SJSA1 (cell line): ENCODE results near the gene ING3. TPM values are rescaled to one million over a fixed set of nuclear protein-coding genes. Genes with fewer than 3 reads are reported as not detected.

Experiments used
- DNase-seq, 2 experiments: peaks; one replicate each; pipeline ENCODE4 v3.0.0-alpha.2; 2015 to 2020; ENCODE audit warnings: low spot score in 2 of 2, low read depth in 1 of 2
- H3K27ac ChIP-seq: fragments of 250-450 bp; sonication (Bioruptor Pico); 2 replicates; pipeline ENCODE4 v1.5.1; 2020; ENCODE audit warnings: mild to moderate bottlenecking, moderate library complexity
- H3K27me3 ChIP-seq: fragments of 250-450 bp; sonication (Bioruptor Pico); replicated peaks from 2 replicates; pipeline ENCODE4 v1.5.1; 2020; ENCODE audit warnings: mild to moderate bottlenecking, moderate library complexity
- H3K36me3 ChIP-seq: fragments of 250-450 bp; sonication (Bioruptor Pico); 2 replicates; pipeline ENCODE4 v1.5.1; 2020; ENCODE audit warnings: mild to moderate bottlenecking
- H3K4me1 ChIP-seq: fragments of 250-450 bp; sonication (Bioruptor Pico); replicated peaks from 2 replicates; pipeline ENCODE4 v1.6.1; 2021; ENCODE audit warnings: mild to moderate bottlenecking
- H3K4me3 ChIP-seq: fragments of 250-450 bp; sonication (Bioruptor Pico); 2 replicates; pipeline ENCODE4 v1.5.1; 2020; ENCODE audit warnings: mild to moderate bottlenecking
- H3K9me3 ChIP-seq: fragments of 250-450 bp; sonication (Bioruptor Pico); replicated peaks from 2 replicates; pipeline ENCODE4 v1.5.1; 2020; ENCODE audit warnings: mild to moderate bottlenecking
- total RNA-seq: library from RNA; depleted of rRNA; stranded (reverse); fragments of >200 nt; shearing (Covaris generic); gene quantifications from 2 replicates; pipeline ENCODE4 v1.2.3, GENCODE V29; 2014; rRNA removed

Gene ING3
- total RNA-seq = 18.3 and 31.2 TPM in 2 replicates

DNA sequence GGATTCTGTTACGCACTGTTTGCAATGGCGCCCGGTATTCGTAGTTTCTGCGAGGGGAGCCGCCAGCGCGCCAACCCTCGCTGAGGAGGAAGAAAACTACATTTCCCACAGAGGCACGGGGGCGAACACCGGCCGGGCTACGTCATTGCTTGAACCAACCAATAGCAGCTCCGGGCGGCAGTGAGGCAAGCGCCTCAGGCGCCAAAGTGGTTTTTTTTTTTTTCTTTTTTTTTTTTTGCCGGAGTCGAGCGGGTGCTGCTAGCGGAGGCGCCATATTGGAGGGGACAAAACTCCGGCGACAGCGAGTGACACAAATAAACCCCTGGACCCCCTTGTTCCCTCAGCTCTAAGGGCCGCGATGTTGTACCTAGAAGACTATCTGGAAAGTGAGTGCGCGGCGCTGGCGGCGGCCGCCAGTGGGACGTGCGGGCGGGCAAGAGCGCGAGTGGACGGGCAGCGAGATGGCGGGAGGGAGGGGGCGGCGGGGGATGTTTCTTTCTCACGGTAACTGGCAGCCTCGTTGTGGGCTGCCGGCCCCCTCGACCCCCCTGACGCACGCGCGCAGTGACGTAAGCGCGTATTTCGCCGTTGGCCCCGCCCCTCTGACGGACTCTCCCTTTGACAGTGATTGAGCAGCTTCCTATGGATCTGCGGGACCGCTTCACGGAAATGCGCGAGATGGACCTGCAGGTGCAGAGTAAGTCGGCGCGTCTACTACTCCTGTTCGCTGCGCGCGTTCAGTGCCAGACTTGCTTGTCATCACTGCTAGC, at the start of gene ING3:
Gene ING3 (plus strand): TSS at position 239 of the 770 bp plus-strand sequence. CDS start 120 bp downstream, at position 359.
- H3K4me3 ChIP-seq = peak within 1 kb of the TSS; percentile 52
- peaks cover 7% of the 10 kb centered on the region for H3K4me1 ChIP-seq
- peak within 1 kb of the TSS; percentile 98 for H3K27ac ChIP-seq
- H3K27me3 ChIP-seq = peaks cover 4% of the 10 kb centered on the region; the same call in 1 of the 2 replicates
- H3K9me3 ChIP-seq = no peaks in the 10 kb centered on the region
- peak; percentile 97 to 99 for DNase-seq
- H3K36me3 ChIP-seq = peaks cover 23% of the 10 kb centered on the region

DNA sequence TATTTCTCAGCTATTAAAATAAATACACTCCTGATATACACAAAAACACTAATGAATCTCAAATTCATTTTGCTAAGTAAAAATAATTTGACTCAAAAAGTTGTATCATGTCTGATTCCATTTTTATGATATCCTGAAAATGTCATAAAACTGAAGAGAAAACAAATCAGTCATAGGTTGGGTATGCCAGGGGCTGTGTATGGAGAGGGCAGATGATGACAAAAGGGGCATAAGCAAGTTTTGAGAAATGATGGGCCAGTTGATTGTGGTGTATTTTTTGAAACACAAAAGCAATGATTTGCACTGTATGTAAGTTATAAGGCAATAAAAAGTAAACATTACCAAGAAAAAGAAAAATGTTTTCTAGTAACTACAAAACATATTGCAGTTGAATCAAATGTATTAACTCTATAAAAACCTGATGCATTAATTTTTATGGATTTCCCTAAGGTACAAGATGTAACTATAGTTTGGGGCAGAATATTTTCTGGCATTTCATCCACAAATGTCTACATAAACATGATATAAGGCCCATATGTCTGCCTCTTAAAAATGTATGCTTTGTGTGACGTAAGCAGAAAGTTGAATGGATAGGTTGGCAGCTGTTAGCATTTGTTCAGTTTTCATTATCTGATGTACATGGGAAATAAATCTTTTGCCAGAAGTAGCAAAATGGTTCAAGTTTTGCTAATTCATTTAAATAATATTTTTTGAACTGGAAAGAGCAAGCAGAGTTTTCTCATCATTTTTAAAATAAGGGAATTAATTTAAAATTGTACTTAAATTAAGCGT, 35.1 kb upstream of the ING3 start:
- Histone ChIP-seq H3K27ac (no peak overlapping the region), H3K4me3 (no peak overlapping the region), H3K36me3 (no peaks in the 10 kb centered on the region), H3K9me3 (no peaks in the 10 kb centered on the region), H3K27me3 (peaks cover 3% of the 10 kb centered on the region), H3K4me1 (no peaks in the 10 kb centered on the region)
- DNase-seq = no peak

- no peaks in the 10 kb centered on the region for H3K9me3 ChIP-seq
- DNase-seq = no peak
- peaks cover 3% of the 10 kb centered on the region; the same call in 1 of the 2 replicates for H3K27me3 ChIP-seq
These were observed 34.5 kb upstream of the ING3 start for GRCh38 chr7:120916121-120916520.

DNA sequence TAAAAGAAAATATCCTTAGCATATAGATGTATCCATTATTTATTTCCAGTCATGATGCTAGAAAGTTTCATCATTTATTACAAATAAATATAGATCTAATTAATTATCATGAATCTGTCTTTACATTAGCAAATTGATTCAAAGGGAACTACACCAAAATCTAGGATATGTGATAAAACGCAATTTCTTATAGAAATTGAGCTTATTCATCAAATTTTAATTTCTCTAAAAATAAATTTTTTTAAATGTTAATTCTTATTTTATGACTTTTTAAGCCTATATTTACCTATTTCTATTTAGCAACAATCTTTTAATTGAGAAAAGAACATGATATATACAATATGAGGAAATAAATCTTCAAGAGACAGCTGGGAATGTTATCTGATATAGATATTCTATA, 34.0 kb upstream of the ING3 start:
- no peak for DNase-seq
- peaks cover 3% of the 10 kb centered on the region for H3K27me3 ChIP-seq
- no peak overlapping the region for H3K27ac ChIP-seq
- no peaks in the 10 kb centered on the region for H3K9me3 ChIP-seq
- no peaks in the 10 kb centered on the region for H3K4me1 ChIP-seq
- H3K36me3 ChIP-seq = no peaks in the 10 kb centered on the region
- no peak overlapping the region for H3K4me3 ChIP-seq

More at GRCh38 chr7:120916121-120916520, 34.5 kb upstream of the ING3 start:
- H3K4me1 ChIP-seq = no peaks in the 10 kb centered on the region
- no peak overlapping the region for H3K4me3 ChIP-seq
- no peaks in the 10 kb centered on the region for H3K36me3 ChIP-seq
- H3K27ac ChIP-seq = no peak overlapping the region

DNA sequence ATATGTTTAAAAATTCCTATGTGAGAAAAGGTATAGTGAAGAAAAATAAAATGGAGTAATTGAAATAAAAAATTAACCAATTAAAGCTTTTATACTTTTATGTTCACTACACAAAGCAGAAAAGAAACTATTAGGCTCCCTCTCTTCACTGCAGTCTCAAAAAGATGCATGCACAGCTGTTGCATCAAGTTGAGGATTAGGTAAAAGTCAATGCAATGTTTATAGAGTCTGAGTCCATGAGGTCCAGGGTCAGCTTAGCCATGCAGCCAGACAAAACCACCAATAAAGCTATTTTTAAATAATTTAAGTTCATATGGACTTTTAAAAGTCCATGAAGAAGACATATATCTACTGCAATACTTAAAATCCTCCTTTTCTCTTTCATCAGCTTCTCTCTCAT, 31.1 kb upstream of the ING3 start:
- Histone ChIP-seq H3K4me1 (no peaks in the 10 kb centered on the region), H3K27ac (no peak overlapping the region), H3K9me3 (no peaks in the 10 kb centered on the region), H3K27me3 (peaks cover 5% of the 10 kb centered on the region), H3K4me3 (no peak overlapping the region), H3K36me3 (no peaks in the 10 kb centered on the region)
- DNase-seq = no peak

- no peaks in the 10 kb centered on the region for H3K9me3 ChIP-seq
- H3K27me3 ChIP-seq = peaks cover 5% of the 10 kb centered on the region
- DNase-seq = no peak
- no peak overlapping the region for H3K4me3 ChIP-seq
- no peak overlapping the region for H3K27ac ChIP-seq
- no peaks in the 10 kb centered on the region for H3K4me1 ChIP-seq
- H3K36me3 ChIP-seq = no peaks in the 10 kb centered on the region
These were observed 30.5 kb upstream of the ING3 start for GRCh38 chr7:120920034-120920433.

GRCh38 chr7:120920591-120921274, 29.8 kb upstream of the ING3 start:
- DNase-seq = no peak
- Histone ChIP-seq H3K36me3 (no peaks in the 10 kb centered on the region), H3K4me3 (no peak overlapping the region), H3K27ac (no peak overlapping the region), H3K9me3 (no peaks in the 10 kb centered on the region), H3K4me1 (no peaks in the 10 kb centered on the region), H3K27me3 (peaks cover 5% of the 10 kb centered on the region)

GRCh38 chr7:120924837-120925236, 25.7 kb upstream of the ING3 start:
- no peak for DNase-seq
- Histone ChIP-seq H3K9me3 (no peaks in the 10 kb centered on the region), H3K4me1 (no peaks in the 10 kb centered on the region), H3K27me3 (peaks cover 6% of the 10 kb centered on the region), H3K36me3 (no peaks in the 10 kb centered on the region), H3K27ac (no peak overlapping the region), H3K4me3 (no peak overlapping the region)

GRCh38 chr7:120925392-120925791, 25.2 kb upstream of the ING3 start:
- no peaks in the 10 kb centered on the region for H3K9me3 ChIP-seq
- no peaks in the 10 kb centered on the region for H3K36me3 ChIP-seq
- no peaks in the 10 kb centered on the region for H3K4me1 ChIP-seq
- peaks cover 6% of the 10 kb centered on the region for H3K27me3 ChIP-seq
- no peak overlapping the region for H3K27ac ChIP-seq
- no peak overlapping the region for H3K4me3 ChIP-seq
- no peak for DNase-seq

DNA sequence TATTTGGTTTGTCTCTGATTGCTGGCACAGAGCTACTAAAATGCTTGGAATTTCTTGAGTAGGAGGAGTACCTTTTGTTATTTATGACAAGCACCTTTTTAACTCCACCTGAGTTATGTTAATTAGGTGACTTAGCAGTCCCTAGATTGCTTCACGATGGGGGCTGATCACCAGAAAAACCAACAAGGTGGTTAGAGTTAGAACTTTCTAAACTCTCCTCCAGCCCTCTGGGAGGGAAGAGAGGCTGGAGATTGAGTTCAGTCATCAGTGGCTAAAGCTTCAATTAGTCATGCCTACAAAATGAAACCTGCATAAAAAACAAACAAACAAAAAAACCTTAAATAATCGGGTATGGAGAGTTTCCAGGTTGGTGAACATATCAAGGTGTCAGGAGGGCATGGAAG, 23.6 kb upstream of the ING3 start:
- Histone ChIP-seq H3K9me3 (no peaks in the 10 kb centered on the region), H3K27me3 (peaks cover 8% of the 10 kb centered on the region), H3K27ac (no peak overlapping the region), H3K4me1 (no peaks in the 10 kb centered on the region), H3K4me3 (no peak overlapping the region), H3K36me3 (no peaks in the 10 kb centered on the region)
- no peak for DNase-seq

GRCh38 chr7:120927454-120928103, 23.0 kb upstream of the ING3 start:
- Histone ChIP-seq H3K27me3 (peaks cover 13% of the 10 kb centered on the region), H3K9me3 (no peaks in the 10 kb centered on the region), H3K4me3 (no peak overlapping the region), H3K4me1 (no peaks in the 10 kb centered on the region), H3K27ac (no peak overlapping the region), H3K36me3 (no peaks in the 10 kb centered on the region)
- DNase-seq = no peak

DNA sequence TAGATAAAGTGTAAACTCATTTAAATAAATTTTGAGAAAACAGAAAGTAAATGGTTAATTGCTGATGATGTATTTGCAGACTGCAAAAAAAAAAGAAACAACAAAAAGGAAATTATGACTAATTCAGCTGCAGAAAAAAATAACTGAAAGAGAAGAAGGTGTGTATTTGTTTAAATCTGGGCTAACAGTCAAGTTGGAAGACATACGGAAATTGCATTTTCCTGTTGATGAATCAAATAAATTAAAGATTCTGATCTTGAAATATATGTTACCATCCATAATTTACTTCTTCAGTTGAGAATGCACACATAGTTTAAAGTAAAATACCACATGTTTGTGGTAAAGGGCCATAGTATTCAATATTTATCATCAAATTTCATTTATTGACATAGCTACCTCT, 19.3 kb upstream of the ING3 start:
- Histone ChIP-seq H3K36me3 (no peaks in the 10 kb centered on the region), H3K9me3 (no peaks in the 10 kb centered on the region), H3K4me3 (no peak overlapping the region), H3K27ac (no peak overlapping the region), H3K27me3 (peaks cover 11% of the 10 kb centered on the region; the same call in 1 of the 2 replicates), H3K4me1 (no peaks in the 10 kb centered on the region)
- DNase-seq = no peak

DNA sequence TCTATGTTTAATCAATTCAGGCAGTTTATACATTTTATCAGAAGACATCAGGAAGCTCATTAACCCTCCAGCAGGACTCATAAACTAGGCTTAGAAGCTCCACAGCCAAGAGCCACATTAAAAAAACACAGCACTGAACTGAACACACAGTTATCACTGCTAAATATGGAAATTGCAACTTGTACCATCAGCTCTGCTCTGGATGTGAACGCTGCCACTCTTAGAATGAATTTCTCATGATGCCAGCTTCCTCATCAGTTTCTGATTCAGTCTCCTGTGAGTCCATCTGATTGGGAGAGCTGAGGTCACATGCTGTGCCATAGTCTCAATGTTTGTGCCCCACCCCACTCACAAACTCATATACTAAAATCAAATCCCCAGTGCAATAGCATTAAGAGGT, 17.1 kb upstream of the ING3 start:
- Histone ChIP-seq H3K4me3 (no peak overlapping the region), H3K9me3 (no peaks in the 10 kb centered on the region), H3K27ac (no peak overlapping the region), H3K4me1 (no peaks in the 10 kb centered on the region), H3K27me3 (peaks cover 11% of the 10 kb centered on the region; the same call in 1 of the 2 replicates), H3K36me3 (no peaks in the 10 kb centered on the region)
- no peak for DNase-seq
